Suprapubic skin (tissue), 4 donors: ENCODE data around the gene CYP19A1.

Source experiments
- CTCF ChIP-seq, 2 donors: fragments of 200-600 bp in 1 of 2; fragments of 450-650 bp in 1 of 2; sonication (generic) in 1 of 2; IDR thresholded peaks; one replicate each; pipeline ENCODE4 v1.5.1; 2016 to 2019; ENCODE audit warnings: antibody characterized with exemption in 2 of 2, mild to moderate bottlenecking in 1 of 2, moderate library complexity in 1 of 2
- EP300 ChIP-seq: sonication (generic); formaldehyde crosslinking; IDR thresholded peaks from one replicate; pipeline ENCODE4 v1.6.1; 2017; ENCODE audit warnings: antibody characterized with exemption
- POLR2A ChIP-seq, 2 donors: fragments of 450-650 bp; IDR thresholded peaks; one replicate each; pipeline ENCODE4 v1.6.1; 2017; ENCODE audit warnings: antibody characterized with exemption in 2 of 2, mild to moderate bottlenecking in 2 of 2, moderate library complexity in 2 of 2
- POLR2AphosphoS5 ChIP-seq, 3 donors: sonication (generic); formaldehyde crosslinking; IDR thresholded peaks; one replicate each; pipeline ENCODE4 v1.6.1; 2017; ENCODE audit warnings: antibody characterized with exemption in 3 of 3

GRCh38 chr15:51299187-51300015 is 39.0 kb downstream of the CYP19A1 start:
- no peak for TF ChIP-seq CTCF (IDR thresholded peaks at IDR 0.05)
- TF ChIP-seq POLR2A (IDR thresholded peaks at IDR 0.05) = no peak
- no peak for TF ChIP-seq POLR2AphosphoS5 (IDR thresholded peaks at IDR 0.05)
- no peak for TF ChIP-seq EP300
